A673 (cell line): Measurements from ENCODE around the gene CFAP157. TPM values are rescaled to one million over a fixed set of nuclear protein-coding genes. Genes with fewer than 3 reads are reported as not detected.

Experiments
- BruUV-seq: library from RNA; stranded (reverse); fragments of 400-500 nt; replicated peaks from 2 replicates; lab custom pipeline; 2021; lab: Mats Ljungman, UMichigan
- CTCF ChIA-PET: fragments of 300-600 bp; sonication (Branson Sonifier 250); formaldehyde crosslinking; loops from one replicate; lab custom pipeline; 2022; ENCODE audit warnings: antibody characterized with exemption; lab: Charles Lee
- POLR2A ChIA-PET: fragments of 300-600 bp; sonication (Branson Sonifier 250); formaldehyde crosslinking; loops from one replicate; lab custom pipeline; 2022; ENCODE audit warnings: antibody characterized with exemption; ENCODE audit not compliant: low non-redundant PET; lab: Charles Lee
- DNase-seq: peaks from one replicate; pipeline ENCODE4 v3.0.0-alpha.2; 2015; ENCODE audit warnings: low spot score
- H3K27ac ChIP-seq: fragments of 200-600 bp; sonication (generic); 2 replicates; pipeline ENCODE4 v1.5.1; 2016; ENCODE audit warnings: mixed run types, low read depth, mild to moderate bottlenecking, mixed read lengths, antibody characterized with exemption, low read length; ENCODE audit not compliant: poor library complexity, severe bottlenecking
- H3K27me3 ChIP-seq: fragments of 200-600 bp; sonication (generic); replicated peaks from 2 replicates; pipeline ENCODE4 v1.6.1; 2017; ENCODE audit warnings: mixed run types, low read depth, mild to moderate bottlenecking, mixed read lengths, antibody characterized with exemption, low read length; ENCODE audit not compliant: insufficient read depth, poor library complexity
- H3K36me3 ChIP-seq: fragments of 200-600 bp; sonication (generic); 2 replicates; pipeline ENCODE4 v1.6.1; 2016; ENCODE audit warnings: mixed run types, mild to moderate bottlenecking, mixed read lengths, antibody characterized with exemption, low read length; ENCODE audit not compliant: insufficient read depth, poor library complexity, severe bottlenecking
- H3K4me1 ChIP-seq: fragments of 200-600 bp; sonication (generic); 2 replicates; pipeline ENCODE4 v1.6.1; 2017; ENCODE audit warnings: mixed run types, mild to moderate bottlenecking, mixed read lengths, antibody characterized with exemption, low read length; ENCODE audit not compliant: insufficient read depth, poor library complexity, severe bottlenecking
- H3K4me3 ChIP-seq: fragments of 200-600 bp; sonication (generic); 2 replicates; pipeline ENCODE4 v1.5.1; 2016; ENCODE audit warnings: low read depth, mixed run types, mild to moderate bottlenecking, mixed read lengths, low read length; ENCODE audit not compliant: poor library complexity, severe bottlenecking
- H3K9me3 ChIP-seq: fragments of 200-600 bp; sonication (generic); 2 replicates; pipeline ENCODE4 v1.6.1; 2016; ENCODE audit warnings: mixed run types, low read depth, mild to moderate bottlenecking, mixed read lengths, antibody characterized with exemption, low read length; ENCODE audit not compliant: poor library complexity, severe bottlenecking
- CTCF ChIP-seq: fragments of 300-800, 200-600 bp; sonication (generic); conservative IDR thresholded peaks from 2 replicates; pipeline ENCODE4 v1.5.1; 2017; ENCODE audit warnings: low read depth, mild to moderate bottlenecking, antibody characterized with exemption, low read length, moderate library complexity, mixed read lengths
- EZH2 ChIP-seq: fragments of 200-600 bp; sonication (generic); IDR thresholded peaks from 2 replicates; pipeline ENCODE4 v1.6.1; 2017; ENCODE audit warnings: borderline replicate concordance, low read depth, mild to moderate bottlenecking, mixed read lengths, antibody characterized with exemption, low read length; ENCODE audit not compliant: poor library complexity, severe bottlenecking
- intact Hi-C: fragments of 100-400 bp; cut with micrococcal nuclease; formaldehyde crosslinking; loops from one replicate; pipeline ENCODE4 v1.10.0; 2022; ENCODE audit not compliant: unreplicated experiment
- total RNA-seq: library from RNA; stranded (reverse); gene quantifications from 2 replicates; pipeline ENCODE4 v1.2.3, GENCODE V29; 2021

CFAP157 gene
- total RNA-seq, 1 experiment from 2014 or later = not detected

- TF ChIP-seq EZH2 = no peak
- H3K36me3 ChIP-seq = no peaks in the 10 kb centered on the region
- intact Hi-C loops = no loop called here
- no peaks in the 10 kb centered on the region for H3K4me1 ChIP-seq
- no peaks in the 10 kb centered on the region for H3K9me3 ChIP-seq
- no peaks in the 10 kb centered on the region for H3K27me3 ChIP-seq
- H3K27ac ChIP-seq = no peak overlapping the region
- ChIA-PET POLR2A (no interaction called here), CTCF (no interaction called here)
- DNase-seq = no peak
- BruUV-seq = no TSS peak
- H3K4me3 ChIP-seq = no peak overlapping the region
Observed at GRCh38 chr9:127722055-127722745, 15.4 kb downstream of the CFAP157 start.

- TF ChIP-seq CTCF = no peak
- no peak for TF ChIP-seq EZH2
- BruUV-seq = no TSS peak
- H3K27me3 ChIP-seq = no peaks in the 10 kb centered on the region
- CTCF ChIA-PET = interaction anchor here (0.7 kb wide), 1 partner anchor 9 kb away, joined by 4 read pairs; no protein-coding TSS in a partner anchor
- no peaks in the 10 kb centered on the region for H3K4me1 ChIP-seq
- POLR2A ChIA-PET = no interaction called here
- H3K27ac ChIP-seq = no peak overlapping the region
- no peak overlapping the region for H3K4me3 ChIP-seq
- intact Hi-C loops = no loop called here
- no peaks in the 10 kb centered on the region for H3K36me3 ChIP-seq
- H3K9me3 ChIP-seq = no peaks in the 10 kb centered on the region
- DNase-seq = no peak
Observed at GRCh38 chr9:127723013-127723412, 16.2 kb downstream of the CFAP157 start.

- ChIA-PET CTCF (interaction anchor here (0.7 kb wide), 1 partner anchor 9 kb away, joined by 4 read pairs; no protein-coding TSS in a partner anchor), POLR2A (no interaction called here)
- H3K36me3 ChIP-seq = no peaks in the 10 kb centered on the region
- no peaks in the 10 kb centered on the region for H3K27me3 ChIP-seq
- no peak for DNase-seq
- no peaks in the 10 kb centered on the region for H3K4me1 ChIP-seq
- no peaks in the 10 kb centered on the region for H3K9me3 ChIP-seq
- intact Hi-C loops = no loop called here
- H3K4me3 ChIP-seq = no peak overlapping the region
- TF ChIP-seq EZH2 (no peak), CTCF (no peak)
- BruUV-seq = no TSS peak
- H3K27ac ChIP-seq = no peak overlapping the region
Observed at GRCh38 chr9:127723444-127723843, 16.7 kb downstream of the CFAP157 start.
